GM23338 (cell line): ENCODE results near the gene MMRN2. TPM values are rescaled to one million over a fixed set of nuclear protein-coding genes. Genes with fewer than 3 reads are reported as not detected.

Experiments used
- ATAC-seq: fragments of 200-7000 bp; cut with Tn5 transposase; 3 replicates; pipeline ENCODE4 v1.9.1; 2020
- DNase-seq: peaks from one replicate; pipeline ENCODE4 v3.0.0-alpha.2; 2015; ENCODE audit warnings: low spot score
- H2AFZ ChIP-seq: fragments of 200-600 bp; sonication (generic); 2 replicates; pipeline ENCODE4 v1.8.0; 2016; ENCODE audit warnings: antibody characterized with exemption, mild to moderate bottlenecking, moderate library complexity
- H3F3A ChIP-seq: fragments of 200-600 bp; sonication (generic); replicated peaks from 2 replicates; pipeline ENCODE4 v1.8.0; 2017; ENCODE audit warnings: antibody characterized with exemption, mixed run types, low read depth
- H3K27ac ChIP-seq: fragments of 200-600 bp; sonication (generic); 2 replicates; pipeline ENCODE4 v1.6.1; 2016; ENCODE audit warnings: low read depth
- H3K27me3 ChIP-seq: fragments of 200-600 bp; sonication (generic); 2 replicates; pipeline ENCODE4 v1.8.0; 2016; ENCODE audit warnings: mild to moderate bottlenecking, mixed run types, moderate library complexity; ENCODE audit not compliant: insufficient read depth
- H3K36me3 ChIP-seq: fragments of 200-600 bp; sonication (generic); 2 replicates; pipeline ENCODE4 v1.8.0; 2016; ENCODE audit warnings: mild to moderate bottlenecking; ENCODE audit not compliant: insufficient read depth
- H3K4me1 ChIP-seq: fragments of 200-600 bp; sonication (generic); 2 replicates; pipeline ENCODE4 v1.8.0; 2016; ENCODE audit warnings: mild to moderate bottlenecking, moderate library complexity; ENCODE audit not compliant: insufficient read depth
- H3K4me2 ChIP-seq: fragments of 200-600 bp; sonication (generic); 2 replicates; pipeline ENCODE4 v1.7.1; 2017; ENCODE audit warnings: mixed run types
- H3K4me3 ChIP-seq: fragments of 200-600 bp; sonication (generic); 2 replicates; pipeline ENCODE4 v1.6.1; 2016; ENCODE audit warnings: mixed run types
- H3K79me2 ChIP-seq: fragments of 200-600 bp; sonication (generic); replicated peaks from 2 replicates; pipeline ENCODE4 v1.8.0; 2017; ENCODE audit warnings: mild to moderate bottlenecking; ENCODE audit not compliant: insufficient read depth
- H3K9me2 ChIP-seq: fragments of 200-600 bp; sonication (generic); 2 replicates; pipeline ENCODE4 v1.8.0; 2017; ENCODE audit not compliant: insufficient read depth
- H4K20me1 ChIP-seq: fragments of 200-600 bp; sonication (generic); replicated peaks from 2 replicates; pipeline ENCODE4 v1.8.0; 2017; ENCODE audit warnings: mild to moderate bottlenecking; ENCODE audit not compliant: insufficient read depth
- H3K27ac Mint-ChIP-seq: 2 replicates; pipeline ENCODE4 v1.8.0; 2020; ENCODE audit warnings: inconsistent platforms, mild to moderate bottlenecking, moderate library complexity, mixed read lengths
- H3K27me3 Mint-ChIP-seq: 3 replicates; pipeline ENCODE4 v1.8.0; 2022; ENCODE audit warnings: low read depth, mild to moderate bottlenecking, moderate library complexity, mixed read lengths, inconsistent platforms; ENCODE audit not compliant: insufficient read depth, poor library complexity
- H3K36me3 Mint-ChIP-seq: 3 replicates; pipeline ENCODE4 v1.8.0; 2021; ENCODE audit warnings: low read depth, mild to moderate bottlenecking, inconsistent platforms, moderate library complexity, mixed read lengths
- H3K4me1 Mint-ChIP-seq: 3 replicates; pipeline ENCODE4 v1.8.0; 2020; ENCODE audit warnings: mild to moderate bottlenecking, inconsistent platforms, mixed read lengths
- H3K4me3 Mint-ChIP-seq: 3 replicates; pipeline ENCODE4 v1.8.0; 2021; ENCODE audit warnings: moderate library complexity, mild to moderate bottlenecking, inconsistent platforms, mixed read lengths
- H3K9me3 Mint-ChIP-seq: 3 replicates; pipeline ENCODE4 v1.8.0; 2020; ENCODE audit warnings: moderate library complexity, mild to moderate bottlenecking, inconsistent platforms, mixed read lengths
- CREB1 ChIP-seq: fragments of 250-450 bp; sonication (Bioruptor Pico); IDR thresholded peaks from 2 replicates; pipeline ENCODE4 v1.5.0; 2020; ENCODE audit warnings: low read depth, mild to moderate bottlenecking, moderate library complexity
- EZH2phosphoT487 ChIP-seq: fragments of 200-600 bp; sonication (generic); IDR thresholded peaks from one replicate; pipeline ENCODE4 v1.8.1; 2018; ENCODE audit warnings: antibody characterized with exemption; ENCODE audit not compliant: unreplicated experiment
- JUNB ChIP-seq: IDR thresholded peaks from one replicate; pipeline ENCODE4 v1.6.1; 2016; ENCODE audit warnings: antibody characterized with exemption; ENCODE audit not compliant: unreplicated experiment
- NANOG ChIP-seq: IDR thresholded peaks from 2 replicates; pipeline ENCODE4 v1.6.1; 2016; ENCODE audit warnings: antibody characterized with exemption, borderline replicate concordance
- POLR2AphosphoS5 ChIP-seq: IDR thresholded peaks from 2 replicates; pipeline ENCODE4 v1.6.1; 2016; ENCODE audit warnings: antibody characterized with exemption, low read depth
- STAT1 ChIP-seq: IDR thresholded peaks from one replicate; pipeline ENCODE4 v1.6.1; 2016; ENCODE audit warnings: antibody characterized with exemption; ENCODE audit not compliant: unreplicated experiment
- polyA plus RNA-seq: library from polyadenylated mRNA; unstranded; fragments of >200 nt; fragmentation: Nextera tagmentation; extraction: Ambion mirVana; gene quantifications from 2 replicates; pipeline ENCODE4 v1.2.1, GENCODE V29; 2016
- total RNA-seq: library from RNA; depleted of rRNA; stranded (reverse); fragments of >200 nt; shearing (Covaris generic); gene quantifications from 2 replicates; pipeline ENCODE4 v1.2.3, GENCODE V29; 2014
- TF ChIP-seq, protein P1 (sequence below): IDR thresholded peaks from 2 replicates; pipeline ENCODE4 v1.6.1; 2016; ENCODE audit warnings: antibody characterized with exemption
- TF ChIP-seq, protein P2 (sequence below), 2 experiments: fragments of 200-600 bp in 1 of 2; sonication (generic) in 1 of 2; conservative IDR thresholded peaks; 2 replicates each; pipeline versions ENCODE4 v1.5.1 to v1.6.1; 2016 to 2017; ENCODE audit warnings: antibody characterized with exemption in 2 of 2, low read depth in 2 of 2, mild to moderate bottlenecking in 2 of 2, moderate library complexity in 1 of 2
- TF ChIP-seq, protein P3 (sequence below): IDR thresholded peaks from one replicate; pipeline ENCODE4 v1.6.1; 2018; ENCODE audit warnings: antibody characterized with exemption; ENCODE audit not compliant: unreplicated experiment

The MMRN2 gene
- total and polyA plus RNA-seq, 2 experiments from 2014 or later: 0.32 to 2.4 TPM

DNA sequence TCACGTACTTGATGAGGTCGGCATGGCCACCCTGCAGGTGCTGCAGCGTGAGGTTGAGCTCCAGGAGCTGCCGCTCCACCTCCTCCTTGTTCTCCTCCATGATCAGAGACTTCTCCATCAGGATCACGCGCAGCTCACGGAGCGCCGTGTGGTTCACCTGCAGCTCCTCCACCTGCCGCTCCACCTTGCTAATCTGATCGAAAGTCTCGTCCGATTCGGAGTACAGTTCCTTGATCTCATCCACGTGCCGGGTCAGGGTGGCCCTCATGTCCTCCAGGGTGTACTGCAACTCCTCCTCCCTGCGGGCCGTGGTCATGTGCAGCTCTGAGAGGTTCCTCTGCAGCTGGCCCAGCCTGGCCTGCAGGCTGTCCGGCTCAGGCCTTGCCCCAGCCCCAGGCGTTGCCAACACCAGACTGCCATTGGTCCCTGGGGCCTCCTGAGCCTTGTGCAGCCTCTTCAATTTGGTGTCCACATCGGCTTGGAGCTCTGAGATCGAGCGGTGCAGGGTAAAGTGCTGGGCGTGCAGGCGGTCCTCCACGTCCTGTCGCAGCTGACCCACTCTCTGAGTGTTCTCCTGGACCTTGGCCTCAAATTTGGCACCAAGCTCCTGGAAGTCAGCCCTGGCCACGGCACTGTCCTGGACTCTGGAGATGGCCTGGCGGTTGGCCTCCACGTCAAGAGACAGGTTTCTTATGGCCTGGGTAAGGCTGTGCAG lies 13.9 kb downstream of the MMRN2 start:
- peaks cover 8% of the 10 kb centered on the region; the same call in 1 of the 2 replicates for H3K27me3 ChIP-seq
- H3K4me3 Mint-ChIP-seq: no peak overlapping the region
- H3K27ac ChIP-seq: no peak overlapping the region
- no peaks in the 10 kb centered on the region for H3F3A ChIP-seq
- H3K36me3 ChIP-seq: no peaks in the 10 kb centered on the region
- peaks cover 15% of the 10 kb centered on the region for H3K4me1 Mint-ChIP-seq
- ATAC-seq (no peak), DNase-seq (no peak)
- H3K79me2 ChIP-seq: no peaks in the 10 kb centered on the region
- peaks cover 3% of the 10 kb centered on the region; the same call in 2 of the 3 replicates for H3K9me3 Mint-ChIP-seq
- no peaks in the 10 kb centered on the region for H4K20me1 ChIP-seq
- no peak for TF ChIP-seq EZH2phosphoT487
- TF ChIP-seq, protein P1, sequence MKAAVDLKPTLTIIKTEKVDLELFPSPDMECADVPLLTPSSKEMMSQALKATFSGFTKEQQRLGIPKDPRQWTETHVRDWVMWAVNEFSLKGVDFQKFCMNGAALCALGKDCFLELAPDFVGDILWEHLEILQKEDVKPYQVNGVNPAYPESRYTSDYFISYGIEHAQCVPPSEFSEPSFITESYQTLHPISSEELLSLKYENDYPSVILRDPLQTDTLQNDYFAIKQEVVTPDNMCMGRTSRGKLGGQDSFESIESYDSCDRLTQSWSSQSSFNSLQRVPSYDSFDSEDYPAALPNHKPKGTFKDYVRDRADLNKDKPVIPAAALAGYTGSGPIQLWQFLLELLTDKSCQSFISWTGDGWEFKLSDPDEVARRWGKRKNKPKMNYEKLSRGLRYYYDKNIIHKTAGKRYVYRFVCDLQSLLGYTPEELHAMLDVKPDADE: no peak
- no peak for TF ChIP-seq POLR2AphosphoS5
- TF ChIP-seq STAT1: no peak
- TF ChIP-seq, protein P2, sequence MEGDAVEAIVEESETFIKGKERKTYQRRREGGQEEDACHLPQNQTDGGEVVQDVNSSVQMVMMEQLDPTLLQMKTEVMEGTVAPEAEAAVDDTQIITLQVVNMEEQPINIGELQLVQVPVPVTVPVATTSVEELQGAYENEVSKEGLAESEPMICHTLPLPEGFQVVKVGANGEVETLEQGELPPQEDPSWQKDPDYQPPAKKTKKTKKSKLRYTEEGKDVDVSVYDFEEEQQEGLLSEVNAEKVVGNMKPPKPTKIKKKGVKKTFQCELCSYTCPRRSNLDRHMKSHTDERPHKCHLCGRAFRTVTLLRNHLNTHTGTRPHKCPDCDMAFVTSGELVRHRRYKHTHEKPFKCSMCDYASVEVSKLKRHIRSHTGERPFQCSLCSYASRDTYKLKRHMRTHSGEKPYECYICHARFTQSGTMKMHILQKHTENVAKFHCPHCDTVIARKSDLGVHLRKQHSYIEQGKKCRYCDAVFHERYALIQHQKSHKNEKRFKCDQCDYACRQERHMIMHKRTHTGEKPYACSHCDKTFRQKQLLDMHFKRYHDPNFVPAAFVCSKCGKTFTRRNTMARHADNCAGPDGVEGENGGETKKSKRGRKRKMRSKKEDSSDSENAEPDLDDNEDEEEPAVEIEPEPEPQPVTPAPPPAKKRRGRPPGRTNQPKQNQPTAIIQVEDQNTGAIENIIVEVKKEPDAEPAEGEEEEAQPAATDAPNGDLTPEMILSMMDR (conservative IDR thresholded peaks at IDR 0.05; ENCODE audit: low read depth in 2 of 2): no peak
- TF ChIP-seq NANOG: no peak
- TF ChIP-seq JUNB: no peak
- TF ChIP-seq, protein P3, sequence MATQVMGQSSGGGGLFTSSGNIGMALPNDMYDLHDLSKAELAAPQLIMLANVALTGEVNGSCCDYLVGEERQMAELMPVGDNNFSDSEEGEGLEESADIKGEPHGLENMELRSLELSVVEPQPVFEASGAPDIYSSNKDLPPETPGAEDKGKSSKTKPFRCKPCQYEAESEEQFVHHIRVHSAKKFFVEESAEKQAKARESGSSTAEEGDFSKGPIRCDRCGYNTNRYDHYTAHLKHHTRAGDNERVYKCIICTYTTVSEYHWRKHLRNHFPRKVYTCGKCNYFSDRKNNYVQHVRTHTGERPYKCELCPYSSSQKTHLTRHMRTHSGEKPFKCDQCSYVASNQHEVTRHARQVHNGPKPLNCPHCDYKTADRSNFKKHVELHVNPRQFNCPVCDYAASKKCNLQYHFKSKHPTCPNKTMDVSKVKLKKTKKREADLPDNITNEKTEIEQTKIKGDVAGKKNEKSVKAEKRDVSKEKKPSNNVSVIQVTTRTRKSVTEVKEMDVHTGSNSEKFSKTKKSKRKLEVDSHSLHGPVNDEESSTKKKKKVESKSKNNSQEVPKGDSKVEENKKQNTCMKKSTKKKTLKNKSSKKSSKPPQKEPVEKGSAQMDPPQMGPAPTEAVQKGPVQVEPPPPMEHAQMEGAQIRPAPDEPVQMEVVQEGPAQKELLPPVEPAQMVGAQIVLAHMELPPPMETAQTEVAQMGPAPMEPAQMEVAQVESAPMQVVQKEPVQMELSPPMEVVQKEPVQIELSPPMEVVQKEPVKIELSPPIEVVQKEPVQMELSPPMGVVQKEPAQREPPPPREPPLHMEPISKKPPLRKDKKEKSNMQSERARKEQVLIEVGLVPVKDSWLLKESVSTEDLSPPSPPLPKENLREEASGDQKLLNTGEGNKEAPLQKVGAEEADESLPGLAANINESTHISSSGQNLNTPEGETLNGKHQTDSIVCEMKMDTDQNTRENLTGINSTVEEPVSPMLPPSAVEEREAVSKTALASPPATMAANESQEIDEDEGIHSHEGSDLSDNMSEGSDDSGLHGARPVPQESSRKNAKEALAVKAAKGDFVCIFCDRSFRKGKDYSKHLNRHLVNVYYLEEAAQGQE: no peak
- no peak for TF ChIP-seq CREB1 (CRISPR knock-in tag)
- no peak overlapping the region for H3K4me2 ChIP-seq
- H3K36me3 Mint-ChIP-seq: 0 out of 3 replicates have a peak, but pooled peaks cover 4% of the 10 kb centered on the region
- no peak overlapping the region for H3K27ac Mint-ChIP-seq
- no peaks in the 10 kb centered on the region for H3K9me2 ChIP-seq
- H2AFZ ChIP-seq: peak overlapping the region; percentile 59; the same call in 1 of the 2 replicates
- H3K4me3 ChIP-seq: no peak overlapping the region
- peaks cover 33% of the 10 kb centered on the region for H3K27me3 Mint-ChIP-seq
- H3K4me1 ChIP-seq: peaks cover 6% of the 10 kb centered on the region; the same call in 1 of the 2 replicates
